GM18505 (cell line): ENCODE data around the gene PHF12.
"Not testable (repeated sequence)": the region's sequence is repeated elsewhere in the genome, so short reads cannot be mapped to it uniquely, and the experiment has no call there.

Source experiments
- ATAC-seq: cut with Tn5 transposase; IDR thresholded peaks from one replicate; pipeline ENCODE4 v1.9.1; 2021; ENCODE audit not compliant: unreplicated experiment
- POLR2A ChIP-seq: IDR thresholded peaks from 4 replicates; pipeline ENCODE4 v1.6.1; 2011; ENCODE audit warnings: borderline replicate concordance; ENCODE audit not compliant: insufficient read depth, insufficient read length; ENCODE audit errors: extremely low read depth

PHF12 gene

GRCh38 chr17:28944862-28945741 is 6.2 kb downstream of the PHF12 start:
- ATAC-seq = no peak
- no peak for TF ChIP-seq POLR2A

GRCh38 chr17:28944343-28944742 is 7.0 kb downstream of the PHF12 start:
- no peak for ATAC-seq
- no peak for TF ChIP-seq POLR2A

DNA sequence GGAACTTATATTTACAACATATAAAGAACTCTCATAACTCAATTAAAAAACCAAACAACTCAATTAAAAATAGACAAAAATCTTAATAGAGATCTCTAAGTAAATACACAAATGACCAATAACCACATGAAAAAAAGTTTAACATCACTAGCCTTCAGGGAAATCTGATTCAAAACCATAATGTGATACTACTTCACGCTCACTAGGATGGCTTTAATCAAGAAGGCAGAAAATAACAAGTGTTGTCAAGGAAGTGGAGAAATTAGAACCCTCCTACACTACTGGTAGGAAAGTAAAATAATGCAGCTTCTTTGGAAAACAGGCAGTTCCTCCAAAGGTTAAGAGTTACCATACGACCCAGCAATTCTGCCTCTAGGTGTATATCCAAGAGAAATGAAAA is 8.4 kb downstream of the PHF12 start:
- TF ChIP-seq POLR2A = no peak
- no peak for ATAC-seq

GRCh38 chr17:28941251-28941650 is 10.1 kb downstream of the PHF12 start:
- no peak for TF ChIP-seq POLR2A

GRCh38 chr17:28940675-28941074 is 10.6 kb downstream of the PHF12 start:
- no peak for TF ChIP-seq POLR2A

More at GRCh38 chr17:28941251-28941650, 10.1 kb downstream of the PHF12 start:
- no peak for ATAC-seq

GRCh38 chr17:28940142-28940541 is 11.2 kb downstream of the PHF12 start:
- ATAC-seq = no peak
- TF ChIP-seq POLR2A = no peak

More at GRCh38 chr17:28940675-28941074, 10.6 kb downstream of the PHF12 start:
- ATAC-seq = no peak

GRCh38 chr17:28938552-28938951 is 12.8 kb downstream of the PHF12 start:
- no peak for TF ChIP-seq POLR2A
- no peak for ATAC-seq

GRCh38 chr17:28937044-28937729 is 14.1 kb downstream of the PHF12 start:
- TF ChIP-seq POLR2A = no peak
- ATAC-seq = no peak

- TF ChIP-seq POLR2A = no peak
- ATAC-seq = no peak
Observed at GRCh38 chr17:28935744-28936460, 15.4 kb downstream of the PHF12 start.

- ATAC-seq = not testable (repeated sequence)
Observed at GRCh38 chr17:28934508-28934907, 16.8 kb downstream of the PHF12 start.

- TF ChIP-seq POLR2A = no peak
- no peak for ATAC-seq
Observed at GRCh38 chr17:28929787-28930186, 21.5 kb downstream of the PHF12 start.

DNA sequence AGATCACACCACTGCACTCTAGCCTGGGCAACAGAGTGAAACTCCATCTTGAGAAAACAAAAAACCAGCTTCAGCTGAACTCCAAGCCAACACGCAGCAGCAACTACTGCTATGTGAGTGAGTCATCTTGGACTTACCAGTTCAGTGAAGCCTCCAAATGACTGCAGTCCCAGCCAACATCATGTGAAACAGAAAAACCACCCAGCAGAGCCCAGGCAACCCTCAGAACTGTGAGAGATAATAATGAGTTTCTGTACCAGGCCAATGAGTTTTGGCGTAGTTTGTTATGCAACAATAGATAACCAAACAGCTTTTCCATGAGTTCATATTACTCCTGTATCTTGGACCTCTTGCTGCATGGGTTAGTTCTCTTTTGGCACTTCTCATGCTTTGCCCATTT is 23.3 kb downstream of the PHF12 start:
- no peak for TF ChIP-seq POLR2A
- ATAC-seq = no peak

GRCh38 chr17:28926786-28927185 is 24.5 kb downstream of the PHF12 start:
- no peak for ATAC-seq
- TF ChIP-seq POLR2A = no peak

- ATAC-seq = no peak
- TF ChIP-seq POLR2A = no peak
Observed at GRCh38 chr17:28926366-28926765, 25.0 kb downstream of the PHF12 start.

DNA sequence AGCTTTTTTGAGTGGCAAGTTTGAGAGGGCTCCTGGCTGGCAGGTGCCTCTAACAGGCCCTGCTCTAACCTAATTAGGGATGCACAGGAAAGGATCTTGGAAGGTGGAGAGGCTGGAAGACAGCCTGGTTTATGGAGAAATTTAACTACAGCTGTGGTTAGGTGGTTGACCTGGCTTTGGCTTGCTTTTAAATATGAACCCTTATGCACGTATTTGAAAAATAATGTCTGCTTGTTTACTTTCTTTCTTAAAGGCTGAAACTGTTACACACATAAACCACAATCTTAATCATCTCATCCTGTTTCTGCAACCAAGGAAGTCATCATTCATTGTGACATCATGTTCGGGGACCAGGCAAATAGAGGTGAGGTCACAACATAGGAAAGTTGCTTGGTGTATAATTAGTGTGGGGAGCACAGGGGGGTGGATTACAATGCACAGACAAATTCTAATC is 25.4 kb downstream of the PHF12 start:
- no peak for TF ChIP-seq POLR2A
- no peak for ATAC-seq
